Stimulated activated CD4-positive, alpha-beta T cell treated with anti-CD3 and anti-CD28 coated beads, Interleukin-1b, Interleukin-23, amount 100 ng/mL, for 4 hours (primary cell): ENCODE measurements around the gene NUFIP2.
"Not testable (repeated sequence)": the region's sequence is repeated elsewhere in the genome, so short reads cannot be mapped to it uniquely, and the experiment has no call there.

ENCODE experiments used
- DNase-seq, 2 donors: peaks; one replicate each; pipeline ENCODE4 v3.0.0-alpha.2; 2020; ENCODE audit warnings: low read depth in 2 of 2

NUFIP2 gene

DNA sequence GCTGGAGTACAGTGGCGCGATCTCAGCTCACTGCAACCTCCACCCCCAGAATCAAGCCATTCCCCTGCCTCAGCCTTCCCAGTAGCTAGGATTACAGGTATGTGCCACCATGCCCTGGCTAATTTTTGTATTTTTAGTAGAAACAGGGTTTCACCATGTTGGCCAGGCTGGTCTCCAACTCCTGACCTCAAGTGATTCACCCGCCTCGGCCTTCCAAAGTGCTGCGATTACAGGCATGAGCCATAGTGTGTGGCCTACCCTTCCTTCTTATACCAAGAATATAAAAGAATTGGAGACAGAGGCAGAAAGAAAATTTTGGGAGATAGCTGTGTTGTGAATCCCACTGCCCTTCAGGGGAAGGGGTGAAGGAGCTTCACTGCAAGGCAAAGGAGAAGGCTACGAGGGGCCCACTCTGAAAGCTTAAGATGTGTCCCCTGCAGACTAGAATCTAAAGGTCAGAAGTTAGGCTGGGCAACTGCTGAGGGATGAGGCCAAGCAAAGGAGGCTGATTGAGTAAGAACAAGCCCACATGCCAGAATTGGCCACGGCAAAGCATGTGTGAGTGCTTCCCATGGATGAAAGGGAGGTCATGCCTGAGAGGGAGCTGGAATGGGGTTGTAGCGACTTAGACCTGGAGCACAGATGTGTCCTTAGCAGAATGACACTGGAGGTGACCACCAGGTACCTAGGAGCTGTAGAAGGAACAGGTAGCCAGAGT, 55.7 kb downstream of the NUFIP2 start:
- no peak for DNase-seq

DNA sequence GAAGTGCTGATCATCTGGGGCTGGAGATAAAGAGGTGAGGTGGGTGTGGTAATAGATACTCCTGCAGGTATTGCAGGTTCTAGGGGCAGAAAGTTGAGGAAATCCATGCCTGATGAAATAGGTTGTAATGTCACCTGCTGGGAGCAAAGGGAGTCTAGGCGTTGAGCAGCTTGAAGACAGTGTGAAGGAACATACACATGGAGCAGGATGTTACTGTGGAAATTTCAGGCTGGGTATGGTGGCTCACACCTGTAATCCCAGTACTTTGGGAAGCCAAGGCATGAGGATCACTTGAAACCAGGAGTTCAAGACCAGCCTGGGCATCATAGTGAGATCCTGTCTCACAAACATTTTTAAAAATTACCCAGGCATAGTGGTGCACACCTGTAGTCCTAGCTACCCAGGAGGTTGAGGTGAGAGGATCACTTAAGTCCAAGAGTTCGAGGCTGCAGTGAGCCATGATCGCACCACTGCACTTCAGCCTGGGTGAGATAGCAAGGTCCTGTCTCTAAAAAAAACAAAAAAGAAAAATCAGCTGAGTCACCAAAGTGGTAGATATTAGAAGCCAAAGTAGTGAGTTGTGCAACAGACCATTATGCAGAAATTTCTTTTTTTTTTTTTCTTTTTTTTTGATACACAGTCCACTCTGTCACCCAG, 56.3 kb downstream of the NUFIP2 start:
- no peak for DNase-seq

DNA sequence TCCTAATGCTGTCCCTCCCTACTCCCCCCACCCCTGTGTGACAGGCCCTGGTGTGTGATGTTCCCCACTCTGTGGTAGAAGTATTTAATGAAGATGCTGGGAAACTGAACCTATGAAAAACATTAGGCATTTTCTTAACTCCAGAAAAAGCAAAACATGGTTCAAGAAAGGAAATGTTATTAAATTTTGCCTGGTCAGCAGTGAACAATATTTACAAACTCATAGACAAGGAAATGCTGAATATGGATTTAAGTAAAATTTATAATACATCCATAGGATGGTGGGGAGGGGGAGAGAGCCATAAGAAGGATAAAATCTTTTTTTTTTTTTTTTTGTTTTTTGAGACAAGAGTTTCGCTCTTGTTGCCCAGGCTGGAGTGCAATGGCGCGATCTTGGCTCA, 58.0 kb downstream of the NUFIP2 start:
- DNase-seq: no peak

DNA sequence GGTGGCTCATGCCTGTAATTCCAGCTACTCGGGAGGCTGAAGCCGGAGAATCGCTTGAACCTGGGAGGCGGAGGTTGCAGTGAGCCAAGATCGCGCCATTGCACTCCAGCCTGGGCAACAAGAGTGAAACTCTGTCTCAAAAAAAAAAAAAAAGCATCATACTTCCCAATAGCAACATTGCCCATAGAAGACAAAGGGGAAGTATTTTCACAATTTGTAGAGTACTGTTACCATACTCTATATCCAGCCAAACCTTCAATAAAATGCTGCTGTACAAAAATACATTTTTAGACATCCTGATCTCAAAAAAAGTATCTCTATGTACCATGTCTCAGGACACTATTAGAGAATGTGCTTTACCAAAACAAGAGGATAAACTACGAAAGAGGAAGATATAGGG, 59.0 kb downstream of the NUFIP2 start:
- DNase-seq: not testable (repeated sequence)

DNA sequence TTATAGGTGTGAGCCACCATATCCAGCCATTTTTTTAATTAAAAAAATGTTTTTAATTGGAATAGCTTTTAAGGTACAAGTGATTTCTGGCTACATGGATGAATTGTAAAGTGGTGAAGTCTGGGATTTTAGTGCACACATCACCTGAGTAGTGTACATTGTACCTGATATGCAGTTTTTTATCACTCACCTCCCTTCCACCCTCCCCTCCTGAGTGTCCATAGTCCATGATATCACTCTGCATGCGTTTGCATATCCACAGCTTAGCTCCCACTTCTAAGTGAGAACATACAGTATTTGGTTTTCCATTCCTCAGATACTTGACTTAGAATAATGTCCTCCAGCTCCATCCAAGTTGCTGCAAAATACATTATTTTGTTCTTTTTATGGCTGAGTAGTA, 60.6 kb downstream of the NUFIP2 start:
- DNase-seq: no peak

DNA sequence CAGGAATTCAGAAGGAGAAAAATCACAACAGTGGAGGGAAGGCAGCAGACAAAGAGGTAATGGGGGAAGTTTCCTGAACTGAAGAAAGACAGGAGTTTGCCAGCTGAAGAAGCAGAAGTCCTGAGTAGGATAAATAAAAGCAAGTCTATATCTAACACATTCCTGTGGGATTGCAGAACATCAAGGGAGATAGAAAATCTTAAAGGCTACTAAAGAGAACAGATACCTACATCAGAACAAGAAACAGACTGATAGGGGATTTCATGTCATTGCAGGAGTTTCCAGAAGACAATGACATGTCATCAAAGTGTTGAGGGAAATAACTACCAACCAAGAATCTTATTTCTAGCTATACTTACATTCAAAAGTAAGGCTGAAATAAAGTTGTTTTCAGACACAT, 68.6 kb downstream of the NUFIP2 start:
- no peak for DNase-seq

DNA sequence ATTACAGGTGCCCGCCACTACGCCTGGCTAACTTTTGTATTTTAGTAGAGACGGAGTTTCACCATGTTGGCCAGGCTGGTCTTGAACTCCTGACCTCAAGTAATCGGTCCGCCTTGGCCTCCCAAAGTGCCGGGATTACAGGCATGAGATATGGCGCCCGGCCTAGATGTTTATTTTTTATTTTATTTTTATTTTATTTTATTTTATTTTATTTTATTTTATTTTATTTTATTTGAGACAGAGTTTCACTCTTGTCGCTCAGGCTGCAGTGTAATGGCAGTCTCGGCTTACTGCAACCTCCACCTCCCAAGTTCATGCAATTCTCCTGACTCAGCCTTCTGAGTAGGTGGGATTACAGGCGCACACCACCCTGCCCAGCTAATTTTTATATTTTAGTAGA, 72.6 kb downstream of the NUFIP2 start:
- DNase-seq: not testable (repeated sequence)

DNA sequence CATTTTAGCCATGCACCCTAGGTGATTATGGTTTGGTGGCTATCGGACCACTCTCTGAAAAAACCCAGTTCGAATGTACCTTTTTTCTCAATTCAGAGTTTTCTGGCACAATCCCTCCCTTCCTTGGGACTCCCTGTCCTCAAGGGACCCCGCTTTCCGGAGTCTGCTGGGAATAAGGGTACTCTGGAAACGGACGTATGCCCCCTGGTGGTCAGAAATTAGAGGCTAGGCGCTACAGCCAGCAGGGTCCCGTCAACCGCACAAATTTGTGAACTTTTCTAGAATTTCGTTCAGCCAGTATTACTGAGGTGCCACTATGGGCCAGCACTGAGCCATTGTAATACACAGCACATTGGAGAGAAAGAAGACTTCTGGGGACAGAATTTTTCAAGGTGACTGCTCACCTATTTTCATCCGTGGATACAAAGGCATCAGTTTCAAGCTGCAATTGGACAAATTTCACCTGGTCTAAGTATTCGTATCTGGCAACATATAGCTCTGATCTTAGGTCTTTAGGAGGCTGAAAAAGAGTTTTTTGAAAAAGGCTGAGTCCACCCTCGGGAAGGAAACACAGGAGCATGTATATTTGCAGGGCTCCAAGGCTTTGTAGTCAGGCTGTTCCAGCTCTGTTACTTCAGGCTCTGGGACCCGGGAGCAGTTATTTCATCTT, 74.4 kb downstream of the NUFIP2 start:
- peak; percentile 54 to 66 for DNase-seq

DNA sequence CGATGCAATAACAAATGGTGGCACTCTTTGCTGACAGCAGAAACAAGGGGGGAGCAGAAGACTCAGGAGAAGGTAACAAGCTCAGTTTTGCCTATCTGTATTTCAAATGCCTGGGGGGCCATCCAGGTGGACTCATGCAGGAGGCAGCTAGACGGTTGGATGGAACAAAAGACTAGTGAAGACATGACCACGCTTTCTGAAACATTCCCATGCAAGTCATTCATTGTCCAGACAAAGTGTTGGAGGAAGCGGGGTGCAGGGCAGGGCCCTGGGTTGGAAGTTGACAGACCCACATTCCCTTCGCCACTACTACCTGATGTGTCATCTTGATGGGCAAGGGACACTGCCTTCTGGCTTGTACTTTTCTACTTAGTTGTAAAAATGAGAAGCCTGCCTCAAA, 77.1 kb downstream of the NUFIP2 start:
- no peak for DNase-seq

DNA sequence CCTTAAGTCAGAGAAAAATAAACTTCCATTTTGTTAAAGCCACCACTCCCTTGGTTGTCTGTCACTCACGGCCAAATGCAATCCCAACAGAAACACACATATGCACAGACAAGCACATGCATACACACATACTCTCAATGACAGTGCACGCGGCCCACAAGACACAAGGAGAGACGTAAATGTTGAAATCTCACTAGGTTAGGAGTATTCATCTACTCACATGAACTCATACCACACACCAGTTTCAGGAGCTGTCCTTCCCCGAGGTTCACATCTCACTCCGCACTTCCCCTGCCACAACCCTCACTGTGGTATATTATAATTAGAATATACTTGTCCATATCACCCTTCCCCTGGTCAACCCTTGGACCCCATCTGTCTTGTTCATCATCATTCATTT, 77.8 kb downstream of the NUFIP2 start:
- DNase-seq: no peak

DNA sequence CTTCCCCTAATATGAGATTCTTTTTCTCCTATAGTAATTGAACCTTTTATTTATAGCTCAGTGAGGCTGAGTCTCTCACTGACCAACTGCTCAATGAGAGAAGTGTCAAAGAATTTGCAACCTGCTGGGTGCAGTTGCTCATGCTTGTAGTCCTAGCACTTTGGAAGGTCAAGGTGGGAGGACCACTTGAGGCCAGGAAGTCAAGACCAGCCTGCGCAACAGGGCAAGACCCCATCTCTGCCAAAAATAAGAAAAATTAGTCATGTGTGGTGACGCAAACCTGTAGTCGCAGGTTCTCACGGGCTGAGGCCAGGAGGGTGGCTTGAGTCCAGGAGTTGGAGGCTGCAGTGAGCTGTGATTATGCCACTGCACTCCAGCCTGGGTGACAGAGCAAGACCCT, 78.2 kb downstream of the NUFIP2 start:
- no peak for DNase-seq

DNA sequence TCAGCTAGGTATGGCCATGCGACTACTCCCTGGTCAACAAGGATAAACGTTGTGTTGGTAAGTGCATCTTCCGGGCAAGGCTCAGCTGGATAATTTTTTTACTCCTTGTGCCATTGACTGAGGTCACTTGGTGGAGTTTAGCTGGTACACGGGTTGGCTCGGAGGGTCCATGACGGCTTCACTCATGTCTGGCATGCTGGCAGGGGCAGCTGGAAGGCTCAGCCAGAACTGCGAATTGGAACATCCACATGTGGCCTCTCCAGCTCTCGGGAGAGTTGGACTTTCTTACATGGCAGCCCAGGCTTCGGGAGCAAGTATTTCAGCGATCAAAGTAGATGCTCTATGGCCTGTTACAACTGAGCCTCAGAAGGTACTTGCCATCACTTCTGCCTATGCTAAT, 78.8 kb downstream of the NUFIP2 start:
- no peak for DNase-seq

DNA sequence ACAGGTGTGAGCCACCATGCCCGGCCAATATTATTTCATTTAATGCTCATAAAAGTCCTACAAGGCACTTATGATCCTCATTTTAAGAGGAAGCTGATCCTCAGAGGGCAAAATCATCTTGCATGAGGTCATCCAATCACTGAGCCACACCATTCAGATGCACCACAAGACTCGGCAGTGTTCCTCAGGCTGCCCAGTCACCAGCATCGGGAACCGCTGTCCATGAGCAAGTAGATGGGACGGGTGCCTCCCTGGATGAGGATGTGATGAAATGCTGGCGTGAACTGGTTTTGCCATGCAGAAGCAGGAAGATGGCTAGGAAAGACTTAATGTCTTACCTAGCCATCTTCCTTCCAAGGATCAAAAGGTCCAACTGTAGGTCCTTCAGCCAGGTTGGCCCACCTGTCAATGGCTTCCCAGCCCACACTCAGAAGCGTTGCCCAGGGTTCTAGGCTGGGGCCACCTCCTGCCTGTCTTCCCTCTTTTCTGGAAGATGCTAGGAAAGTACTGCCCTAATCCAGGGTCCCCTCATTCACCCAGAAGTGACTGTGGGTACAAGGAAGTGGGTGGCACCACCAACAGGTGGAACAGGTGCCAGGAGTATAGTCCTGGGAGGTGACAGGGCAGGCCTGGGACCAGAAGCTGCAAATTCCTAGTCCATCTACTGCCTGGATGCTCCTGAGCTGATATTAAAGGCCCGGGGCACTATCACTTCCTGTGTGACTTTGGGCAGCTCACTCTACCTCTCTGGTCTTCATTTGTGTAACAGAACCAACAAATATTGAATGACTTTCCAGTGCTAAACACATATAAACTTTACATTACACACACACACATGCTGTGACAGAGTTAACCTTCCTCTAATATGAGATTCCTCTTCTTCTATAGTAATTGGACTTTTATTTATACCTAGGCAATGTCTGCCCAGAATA, 79.5 kb downstream of the NUFIP2 start:
- no peak for DNase-seq

DNA sequence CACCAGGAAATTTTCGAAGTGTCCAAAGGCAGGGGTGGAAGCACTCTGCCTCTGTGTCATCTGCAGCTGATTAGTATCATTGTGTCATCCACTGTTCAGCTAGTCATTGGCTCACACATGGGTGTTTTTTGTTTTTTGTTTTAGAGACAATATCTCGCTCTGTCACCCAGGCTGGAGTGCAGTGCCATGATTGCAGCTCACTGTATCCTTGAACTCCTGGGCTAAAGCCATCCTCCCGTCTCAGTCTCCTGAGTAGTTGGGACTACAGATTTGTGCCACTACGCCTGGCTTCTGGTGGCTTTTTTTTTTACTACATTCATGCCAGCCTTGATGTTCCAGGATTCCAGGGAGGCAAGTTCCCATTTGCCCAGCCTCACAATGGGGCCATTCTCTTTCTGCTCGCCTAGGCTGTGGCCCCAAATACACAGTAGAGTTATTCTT, 81.2 kb downstream of the NUFIP2 start:
- no peak for DNase-seq

DNA sequence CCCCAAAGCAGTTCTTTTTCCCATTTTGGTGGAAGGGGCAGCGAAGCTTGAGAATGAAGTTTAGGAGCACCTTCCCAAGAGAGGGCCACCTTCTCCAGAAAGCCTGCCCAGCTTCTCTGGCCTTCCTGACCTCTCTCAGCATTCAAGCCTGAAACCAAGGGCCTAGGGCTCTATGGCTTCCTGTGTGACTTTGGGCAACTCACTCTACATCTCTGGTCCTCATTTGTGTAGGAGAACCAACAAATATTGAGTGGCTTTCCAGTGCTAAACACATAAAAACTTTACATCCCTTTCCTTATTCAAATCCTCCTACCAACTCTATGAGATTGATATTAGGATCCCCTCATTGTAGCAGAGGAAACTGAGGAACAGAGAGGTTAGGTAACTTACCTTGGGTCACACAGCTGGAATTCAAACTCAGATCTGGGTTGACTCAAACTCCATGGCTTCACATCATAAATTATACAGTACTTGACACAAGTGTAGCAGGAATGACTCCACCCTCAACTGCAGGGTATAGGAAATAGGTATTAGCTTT, 81.8 kb downstream of the NUFIP2 start:
- no peak for DNase-seq

DNA sequence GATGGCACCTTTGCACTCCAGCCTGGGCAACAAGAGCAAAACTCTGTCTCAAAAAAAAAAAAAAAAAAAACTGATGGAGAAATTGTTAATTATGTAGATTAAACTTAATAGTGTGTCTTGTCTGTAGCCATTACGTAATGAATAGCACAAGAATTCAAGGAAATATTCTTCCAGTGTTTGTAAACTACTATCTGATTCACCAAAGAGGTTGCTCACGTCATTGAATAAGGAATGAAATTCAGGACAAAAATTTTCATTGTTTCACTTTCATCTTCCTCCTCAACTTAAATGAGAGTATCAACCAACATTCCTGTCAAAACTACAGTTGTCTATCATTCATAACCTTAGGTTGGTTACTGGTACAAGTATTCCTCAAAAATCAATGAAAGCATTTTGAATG, 83.1 kb downstream of the NUFIP2 start:
- no peak for DNase-seq

DNA sequence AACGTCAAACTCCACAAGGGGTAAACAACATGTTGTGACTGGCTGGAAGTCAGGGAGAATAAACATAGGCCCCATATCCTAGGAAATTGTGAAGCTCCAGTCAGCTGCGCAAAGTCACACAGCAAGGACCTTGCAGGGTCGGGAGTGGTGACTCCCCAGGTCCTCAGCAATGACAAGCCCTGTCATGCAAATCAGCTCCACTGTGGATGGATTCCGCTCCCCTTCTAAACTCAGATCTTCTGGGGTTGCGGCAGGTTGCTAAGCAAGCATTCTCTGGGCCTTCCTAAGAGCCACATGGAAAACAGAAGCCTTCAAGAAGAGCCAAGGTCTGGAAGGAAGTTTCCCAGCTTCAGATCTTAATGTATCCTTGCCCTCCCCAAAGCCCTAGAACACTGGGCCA, 84.9 kb downstream of the NUFIP2 start:
- DNase-seq: no peak

DNA sequence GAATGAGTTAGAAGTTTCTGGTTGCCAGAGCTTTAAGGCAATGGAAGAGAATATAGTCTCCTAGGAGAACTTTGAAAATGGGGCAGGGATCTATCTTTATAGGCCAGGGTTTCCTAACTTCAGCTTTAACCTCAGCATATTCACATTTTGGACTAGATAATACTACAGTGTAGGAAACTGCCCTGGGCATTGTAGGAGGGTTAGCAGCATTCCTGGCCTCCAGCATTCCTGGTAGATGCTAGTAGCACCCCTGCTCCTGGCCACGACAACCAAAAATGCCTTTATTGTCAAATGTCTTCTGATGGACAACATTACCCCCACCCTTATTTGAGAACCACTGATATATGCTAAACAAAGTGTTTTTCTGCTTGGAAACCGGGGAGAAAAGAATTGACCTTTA, 86.0 kb downstream of the NUFIP2 start:
- DNase-seq: no peak
